PC-3 (cell line): ENCODE results near the gene FNDC7. TPM values are rescaled to one million over a fixed set of nuclear protein-coding genes. Genes with fewer than 3 reads are reported as not detected.
"Not testable (repeated sequence)": the region's sequence is repeated elsewhere in the genome, so short reads cannot be mapped to it uniquely, and the experiment has no call there.

ENCODE experiments used
- ATAC-seq: fragments of 200-7000 bp; cut with Tn5 transposase; 2 replicates; pipeline ENCODE4 v1.9.1; 2020; ENCODE audit warnings: mild to moderate bottlenecking, moderate library complexity
- BruUV-seq: library from RNA; stranded (reverse); fragments of 400-500 nt; replicated peaks from 2 replicates; lab custom pipeline; 2021; lab: Mats Ljungman, UMichigan
- CTCF ChIA-PET: fragments of 300-600 bp; sonication (Branson Sonifier 250); formaldehyde crosslinking; loops from one replicate; lab custom pipeline; 2022; ENCODE audit warnings: antibody characterized with exemption; lab: Charles Lee
- POLR2A ChIA-PET: fragments of 300-600 bp; sonication (Branson Sonifier 250); formaldehyde crosslinking; loops from one replicate; lab custom pipeline; 2022; ENCODE audit warnings: antibody characterized with exemption; ENCODE audit not compliant: unreplicated experiment; lab: Charles Lee
- DNase-seq: peaks from one replicate; pipeline ENCODE4 v3.0.0-alpha.2; 2015
- H2AFZ ChIP-seq: fragments of 300-600 bp; sonication (generic); 2 replicates; pipeline ENCODE4 v1.6.0; 2016; ENCODE audit warnings: antibody characterized with exemption, low read length
- H3F3A ChIP-seq: fragments of 300-600 bp; sonication (generic); one replicate; pipeline ENCODE4 v1.6.0; 2017; ENCODE audit warnings: antibody characterized with exemption, low read length, control low read depth, mild to moderate bottlenecking; ENCODE audit not compliant: unreplicated experiment
- H3K27ac ChIP-seq: fragments of 300-600 bp; sonication (generic); 2 replicates; pipeline ENCODE4 v1.5.1; 2016; ENCODE audit warnings: mild to moderate bottlenecking, low read length
- H3K27me3 ChIP-seq: fragments of 300-600 bp; sonication (generic); 2 replicates; pipeline ENCODE4 v1.6.1; 2016; ENCODE audit warnings: low read length, mixed read lengths
- H3K36me3 ChIP-seq: fragments of 300-600 bp; sonication (generic); 2 replicates; pipeline ENCODE4 v1.6.1; 2016; ENCODE audit warnings: low read depth, mixed run types, low read length, mixed read lengths
- H3K4me1 ChIP-seq: fragments of 300-600 bp; sonication (generic); 2 replicates; pipeline ENCODE4 v1.5.1; 2016; ENCODE audit warnings: low read length; ENCODE audit not compliant: insufficient read depth
- H3K4me2 ChIP-seq: fragments of 300-600 bp; sonication (generic); 2 replicates; pipeline ENCODE4 v1.6.0; 2016; ENCODE audit warnings: low read length
- H3K4me3 ChIP-seq: fragments of 300-600 bp; sonication (generic); 2 replicates; pipeline ENCODE4 v1.5.1; 2016; ENCODE audit warnings: mild to moderate bottlenecking, low read length, mixed read lengths
- H3K79me2 ChIP-seq: fragments of 300-600 bp; sonication (generic); 2 replicates; pipeline ENCODE4 v1.6.1; 2017; ENCODE audit warnings: low read length, mixed read lengths
- H3K9ac ChIP-seq: fragments of 300-600 bp; sonication (generic); 2 replicates; pipeline ENCODE4 v1.6.0; 2016; ENCODE audit warnings: mild to moderate bottlenecking, low read length
- H3K9me2 ChIP-seq: fragments of 300-600 bp; sonication (generic); replicated peaks from 2 replicates; pipeline ENCODE4 v1.6.1; 2016; ENCODE audit warnings: mixed run types, low read length, mixed read lengths
- H3K9me3 ChIP-seq: fragments of 300-600 bp; sonication (generic); 2 replicates; pipeline ENCODE4 v1.6.1; 2016; ENCODE audit warnings: low read length, mixed read lengths
- H4K20me1 ChIP-seq: fragments of 300-600 bp; sonication (generic); 2 replicates; pipeline ENCODE4 v1.6.1; 2016; ENCODE audit warnings: low read length, mixed read lengths
- CTCF ChIP-seq: fragments of 300-600 bp; sonication (generic); conservative IDR thresholded peaks from 2 replicates; pipeline ENCODE4 v1.5.1; 2017; ENCODE audit warnings: antibody characterized with exemption, low read depth, mild to moderate bottlenecking, low read length
- EZH2 ChIP-seq: fragments of 300-600 bp; sonication (generic); IDR thresholded peaks from one replicate; pipeline ENCODE4 v1.6.1; 2017; ENCODE audit warnings: antibody characterized with exemption, mild to moderate bottlenecking, low read length; ENCODE audit not compliant: unreplicated experiment
- EZH2phosphoT487 ChIP-seq: fragments of 300-600 bp; sonication (generic); IDR thresholded peaks from 2 replicates; pipeline ENCODE4 v1.6.1; 2018; ENCODE audit warnings: mild to moderate bottlenecking, antibody characterized with exemption, low read length, borderline replicate concordance
- intact Hi-C: fragments of 100-400 bp; cut with micrococcal nuclease; formaldehyde crosslinking; loops from 2 replicates; pipeline ENCODE4 v1.9.0; 2023
- total RNA-seq: library from RNA; depleted of rRNA; stranded (reverse); fragments of >200 nt; gene quantifications from 2 replicates; pipeline ENCODE4 v1.2.3, GENCODE V29; 2014

The FNDC7 gene
- total RNA-seq, 1 experiment from 2014 or later = not detected

DNA sequence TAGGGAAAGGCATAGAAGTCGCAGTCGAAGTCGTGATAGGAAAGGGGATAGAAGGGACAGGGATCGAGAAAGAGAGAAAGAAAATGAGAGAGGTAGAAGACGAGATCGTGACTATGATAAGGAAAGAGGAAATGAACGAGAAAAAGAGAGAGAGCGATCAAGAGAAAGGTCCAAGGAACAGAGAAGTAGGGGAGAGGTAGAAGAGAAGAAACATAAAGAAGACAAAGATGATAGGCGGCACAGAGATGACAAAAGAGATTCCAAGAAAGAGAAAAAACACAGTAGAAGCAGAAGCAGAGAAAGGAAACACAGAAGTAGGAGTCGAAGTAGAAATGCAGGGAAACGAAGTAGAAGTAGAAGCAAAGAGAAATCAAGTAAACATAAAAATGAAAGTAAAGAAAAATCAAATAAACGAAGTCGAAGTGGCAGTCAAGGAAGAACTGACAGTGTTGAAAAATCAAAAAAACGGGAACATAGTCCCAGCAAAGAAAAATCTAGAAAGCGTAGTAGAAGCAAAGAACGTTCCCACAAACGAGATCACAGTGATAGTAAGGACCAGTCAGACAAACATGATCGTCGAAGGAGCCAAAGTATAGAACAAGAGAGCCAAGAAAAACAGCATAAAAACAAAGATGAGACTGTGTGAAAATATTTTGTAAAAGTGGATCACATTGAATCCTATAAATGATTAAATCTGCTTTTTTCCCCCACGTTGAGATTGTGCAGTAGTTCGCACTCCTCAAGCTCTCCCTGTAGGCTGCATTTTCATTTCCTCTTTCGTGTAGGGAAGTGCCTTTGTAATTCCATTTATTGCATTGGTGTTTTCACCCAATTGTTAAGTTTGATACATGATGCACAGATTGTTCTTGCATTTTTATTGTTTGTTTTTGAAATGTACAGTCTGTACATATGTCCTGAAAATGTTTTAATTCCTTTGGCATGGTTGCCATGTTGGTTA lies 13.1 kb upstream of the FNDC7 start:
- intact Hi-C loops = no loop called here
- ATAC-seq (no peak), DNase-seq (no peak)
- no peak overlapping the region for H3K4me2 ChIP-seq
- H3K4me1 ChIP-seq = peaks cover 22% of the 10 kb centered on the region
- ChIA-PET POLR2A (no interaction called here), CTCF (interaction anchor here (0.6 kb wide), 1 partner anchor 15 kb away, joined by 3 read pairs; no protein-coding TSS in a partner anchor)
- peaks cover 25% of the 10 kb centered on the region for H4K20me1 ChIP-seq
- H2AFZ ChIP-seq = no peak overlapping the region
- H3F3A ChIP-seq = peaks cover 22% of the 10 kb centered on the region
- BruUV-seq = TSS peak; percentile 48
- H3K79me2 ChIP-seq = peaks cover 26% of the 10 kb centered on the region
- no peak overlapping the region for H3K4me3 ChIP-seq
- no peaks in the 10 kb centered on the region for H3K9me2 ChIP-seq
- TF ChIP-seq EZH2phosphoT487 = no peak
- no peak for TF ChIP-seq CTCF
- no peak for TF ChIP-seq EZH2
- H3K36me3 ChIP-seq = peaks cover 68% of the 10 kb centered on the region
- no peak overlapping the region for H3K27ac ChIP-seq
- H3K9me3 ChIP-seq = no peaks in the 10 kb centered on the region
- H3K27me3 ChIP-seq = no peaks in the 10 kb centered on the region
- no peak overlapping the region for H3K9ac ChIP-seq

DNA sequence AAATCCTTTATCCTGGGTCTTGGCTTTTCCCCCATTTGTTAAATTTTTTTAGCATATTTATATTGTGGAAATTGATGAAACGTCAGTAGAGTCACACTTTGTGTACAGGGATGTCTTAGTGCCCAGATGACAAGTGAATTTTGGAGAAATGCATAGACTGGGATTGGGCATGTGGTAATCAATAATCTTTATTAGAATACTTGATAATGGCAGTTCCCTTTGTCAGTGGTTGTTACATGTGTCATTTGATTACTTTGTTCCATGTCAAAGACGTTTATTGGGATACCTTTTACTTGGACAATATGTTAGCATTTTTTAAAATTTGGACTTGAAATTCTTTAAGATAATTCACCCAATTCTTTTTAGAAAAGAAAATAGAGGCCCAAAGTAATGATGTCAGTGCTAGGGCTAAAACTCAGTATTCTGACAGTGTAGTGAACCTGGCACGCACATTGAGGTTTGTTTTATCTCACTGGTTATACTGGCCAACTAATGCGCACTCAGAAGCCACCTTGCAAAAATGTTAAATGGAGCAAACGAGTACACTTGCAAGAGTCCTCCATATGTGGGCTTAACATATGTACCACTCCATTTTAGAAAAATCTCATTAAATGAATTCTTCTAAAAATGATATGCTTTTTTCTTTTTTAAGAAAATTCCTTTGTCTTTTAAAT lies 11.4 kb upstream of the FNDC7 start:
- no peaks in the 10 kb centered on the region for H3K27me3 ChIP-seq
- H3K4me3 ChIP-seq = no peak overlapping the region
- no peak overlapping the region for H3K27ac ChIP-seq
- intact Hi-C loops = no loop called here
- H3K9ac ChIP-seq = no peak overlapping the region
- DNase-seq (no peak), ATAC-seq (no peak)
- POLR2A ChIA-PET = no interaction called here
- TF ChIP-seq EZH2 (no peak), EZH2phosphoT487 (no peak), CTCF (no peak)
- H2AFZ ChIP-seq = no peak overlapping the region
- H3K9me3 ChIP-seq = no peaks in the 10 kb centered on the region
- H3F3A ChIP-seq = peaks cover 22% of the 10 kb centered on the region
- peaks cover 8% of the 10 kb centered on the region for H4K20me1 ChIP-seq
- BruUV-seq = no TSS peak
- H3K79me2 ChIP-seq = peaks cover 9% of the 10 kb centered on the region
- H3K4me1 ChIP-seq = peaks cover 16% of the 10 kb centered on the region
- CTCF ChIA-PET = no interaction called here
- no peaks in the 10 kb centered on the region for H3K9me2 ChIP-seq
- no peak overlapping the region for H3K4me2 ChIP-seq
- H3K36me3 ChIP-seq = peaks cover 56% of the 10 kb centered on the region

DNA sequence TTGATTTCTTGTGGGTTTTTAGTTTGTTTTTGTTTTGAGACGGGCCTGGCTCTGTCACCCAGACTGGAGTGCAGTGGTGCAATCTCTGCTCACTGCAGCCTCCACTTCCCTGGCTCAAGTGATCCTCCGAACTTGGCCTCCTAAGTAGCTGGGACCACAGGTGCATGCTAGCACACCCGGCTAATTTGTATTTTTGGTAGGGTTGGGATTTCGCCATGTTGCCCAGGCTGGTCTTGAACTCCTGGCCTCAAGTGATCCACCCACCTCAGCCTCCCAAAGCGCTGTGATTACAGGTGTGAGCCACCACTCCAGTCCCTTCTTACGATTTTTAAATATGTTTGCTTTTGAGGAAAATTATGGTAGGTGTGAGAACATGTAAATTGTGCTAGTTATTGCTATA lies 10.6 kb upstream of the FNDC7 start:
- POLR2A ChIA-PET, H3K9ac ChIP-seq, intact Hi-C loops, DNase-seq, H3K27me3 ChIP-seq, ATAC-seq, H3K9me3 ChIP-seq, H3K4me3 ChIP-seq, BruUV-seq, H3K27ac ChIP-seq, H3K9me2 ChIP-seq, H4K20me1 ChIP-seq, CTCF ChIA-PET, H3K79me2 ChIP-seq, H2AFZ ChIP-seq, H3K4me2 ChIP-seq: not testable (repeated sequence)
- peaks cover 22% of the 10 kb centered on the region for H3F3A ChIP-seq
- H3K36me3 ChIP-seq = peaks cover 48% of the 10 kb centered on the region
- H3K4me1 ChIP-seq = peaks cover 16% of the 10 kb centered on the region
